Measurements from ENCODE around the gene BMPER.

- TF ChIP-seq POLR2A (IDR thresholded peaks at IDR 0.05; ENCODE audit: low read depth, low read length) (no peak), EP300 (IDR thresholded peaks at IDR 0.05; ENCODE audit: borderline replicate concordance in 1 of 2, control insufficient read depth in 1 of 2, low read depth in 2 of 2, low read length in 2 of 2) (no peak), CEBPB (IDR thresholded peaks at IDR 0.05; ENCODE audit: borderline replicate concordance in 1 of 2, low read depth in 2 of 2, low read length in 2 of 2) (no peak)
Measured at GRCh38 chr7:34048445-34048844, 143.1 kb downstream of the BMPER start.
